ENCODE data around the gene VWA8.

The VWA8 gene

DNA sequence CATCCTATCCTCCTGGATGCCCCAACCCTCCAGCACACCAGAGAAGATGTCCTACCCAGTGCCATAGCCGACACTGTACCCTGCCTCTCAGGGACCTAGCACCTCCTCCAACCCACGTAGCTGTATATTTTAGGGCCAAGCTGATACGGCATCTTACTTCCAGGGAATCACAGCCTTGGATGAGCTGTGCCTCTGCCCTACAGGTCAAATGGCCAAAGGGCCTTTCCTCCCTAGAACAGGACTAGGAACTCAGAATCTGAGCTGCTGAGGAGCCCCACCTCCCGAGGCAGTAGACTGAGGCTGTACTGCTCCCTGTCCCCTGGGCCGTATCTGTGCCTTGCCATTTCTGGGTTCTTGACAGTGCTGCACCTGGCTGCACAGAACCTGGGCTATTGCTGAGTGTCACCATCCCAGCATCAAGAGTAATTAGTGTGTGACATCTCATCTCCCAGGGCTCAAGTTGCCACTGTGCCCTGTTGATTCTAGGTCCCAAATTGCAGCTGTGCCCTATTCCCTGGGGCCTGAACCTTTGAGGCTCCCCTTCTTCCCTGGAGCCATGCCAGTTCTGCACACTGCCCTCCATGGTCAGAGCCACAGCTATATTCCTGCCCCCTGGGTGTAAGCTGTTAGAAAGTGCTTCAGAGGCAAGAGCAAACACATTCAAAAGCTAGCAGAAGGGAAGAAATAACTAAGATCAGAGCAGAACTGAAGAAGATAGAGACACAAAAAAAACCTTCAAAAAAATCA lies 41.0 kb downstream of the VWA8 start:
- no peak for DNase-seq (ENCODE audit: low read depth)
- TF ChIP-seq, protein P1, sequence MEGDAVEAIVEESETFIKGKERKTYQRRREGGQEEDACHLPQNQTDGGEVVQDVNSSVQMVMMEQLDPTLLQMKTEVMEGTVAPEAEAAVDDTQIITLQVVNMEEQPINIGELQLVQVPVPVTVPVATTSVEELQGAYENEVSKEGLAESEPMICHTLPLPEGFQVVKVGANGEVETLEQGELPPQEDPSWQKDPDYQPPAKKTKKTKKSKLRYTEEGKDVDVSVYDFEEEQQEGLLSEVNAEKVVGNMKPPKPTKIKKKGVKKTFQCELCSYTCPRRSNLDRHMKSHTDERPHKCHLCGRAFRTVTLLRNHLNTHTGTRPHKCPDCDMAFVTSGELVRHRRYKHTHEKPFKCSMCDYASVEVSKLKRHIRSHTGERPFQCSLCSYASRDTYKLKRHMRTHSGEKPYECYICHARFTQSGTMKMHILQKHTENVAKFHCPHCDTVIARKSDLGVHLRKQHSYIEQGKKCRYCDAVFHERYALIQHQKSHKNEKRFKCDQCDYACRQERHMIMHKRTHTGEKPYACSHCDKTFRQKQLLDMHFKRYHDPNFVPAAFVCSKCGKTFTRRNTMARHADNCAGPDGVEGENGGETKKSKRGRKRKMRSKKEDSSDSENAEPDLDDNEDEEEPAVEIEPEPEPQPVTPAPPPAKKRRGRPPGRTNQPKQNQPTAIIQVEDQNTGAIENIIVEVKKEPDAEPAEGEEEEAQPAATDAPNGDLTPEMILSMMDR (IDR thresholded peaks at IDR 0.05; ENCODE audit: control insufficient read depth, extremely low read depth, insufficient read depth): no peak
- no peak overlapping the region for H3K4me3 ChIP-seq (ENCODE audit: low read depth, low read length)

DNA sequence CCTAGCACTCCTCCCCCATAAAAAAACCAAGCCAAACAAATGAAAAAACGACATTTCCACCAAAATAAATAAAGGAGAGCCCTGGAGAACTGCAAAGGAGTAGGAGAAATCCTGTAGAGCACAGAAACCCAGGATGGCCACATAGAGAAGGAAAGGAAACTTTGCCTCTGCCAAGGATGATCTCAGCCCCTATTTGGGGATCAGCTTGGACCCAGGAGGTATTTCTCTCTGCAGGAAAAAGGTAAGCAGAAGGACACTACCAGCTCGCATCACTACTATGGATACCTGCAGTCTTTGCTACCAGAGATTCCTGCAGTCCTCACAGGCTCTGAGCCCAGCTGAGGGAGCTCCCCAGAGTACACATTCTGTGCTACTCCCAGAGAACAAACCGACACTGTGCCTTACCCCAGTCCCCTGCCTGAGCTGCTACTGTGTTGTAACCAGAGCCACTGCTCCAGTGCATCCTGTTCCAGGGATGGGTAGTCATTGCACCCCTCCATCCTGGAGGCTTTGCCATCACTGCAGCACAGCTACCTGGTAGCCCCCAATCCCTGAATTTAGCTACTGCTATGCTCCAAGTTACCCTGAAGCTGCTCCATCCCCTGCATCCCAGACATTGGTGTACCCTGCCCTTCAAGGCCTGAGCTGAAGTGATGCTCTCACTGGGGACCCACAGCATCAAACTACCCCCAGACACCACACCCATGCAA lies 41.7 kb downstream of the VWA8 start:
- TF ChIP-seq, protein P1 (IDR thresholded peaks at IDR 0.05; ENCODE audit: control insufficient read depth, extremely low read depth, insufficient read depth): no peak
- H3K4me3 ChIP-seq (ENCODE audit: low read depth, low read length): no peak overlapping the region
- no peak for DNase-seq (ENCODE audit: low read depth)

DNA sequence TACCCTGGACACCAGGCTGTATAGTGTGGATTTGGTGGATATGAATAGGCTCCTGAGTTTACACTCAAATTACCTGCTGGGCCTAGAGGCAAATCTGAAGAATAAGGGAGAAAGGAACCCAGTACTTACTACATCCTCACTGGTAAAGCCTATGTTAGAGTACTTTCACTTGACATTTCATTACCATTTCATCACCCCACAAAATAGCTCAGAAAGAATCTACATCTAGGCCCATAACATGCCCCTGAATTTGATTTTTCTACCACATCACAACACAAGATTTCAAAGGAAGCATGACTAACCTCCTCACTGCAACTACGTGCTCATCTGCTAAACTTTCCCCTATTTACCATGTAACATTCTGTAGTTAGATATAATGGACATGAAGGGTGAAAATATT lies 43.3 kb downstream of the VWA8 start:
- no peak for DNase-seq (ENCODE audit: low read depth)
- H3K4me3 ChIP-seq (ENCODE audit: low read depth, low read length): no peak overlapping the region

DNA sequence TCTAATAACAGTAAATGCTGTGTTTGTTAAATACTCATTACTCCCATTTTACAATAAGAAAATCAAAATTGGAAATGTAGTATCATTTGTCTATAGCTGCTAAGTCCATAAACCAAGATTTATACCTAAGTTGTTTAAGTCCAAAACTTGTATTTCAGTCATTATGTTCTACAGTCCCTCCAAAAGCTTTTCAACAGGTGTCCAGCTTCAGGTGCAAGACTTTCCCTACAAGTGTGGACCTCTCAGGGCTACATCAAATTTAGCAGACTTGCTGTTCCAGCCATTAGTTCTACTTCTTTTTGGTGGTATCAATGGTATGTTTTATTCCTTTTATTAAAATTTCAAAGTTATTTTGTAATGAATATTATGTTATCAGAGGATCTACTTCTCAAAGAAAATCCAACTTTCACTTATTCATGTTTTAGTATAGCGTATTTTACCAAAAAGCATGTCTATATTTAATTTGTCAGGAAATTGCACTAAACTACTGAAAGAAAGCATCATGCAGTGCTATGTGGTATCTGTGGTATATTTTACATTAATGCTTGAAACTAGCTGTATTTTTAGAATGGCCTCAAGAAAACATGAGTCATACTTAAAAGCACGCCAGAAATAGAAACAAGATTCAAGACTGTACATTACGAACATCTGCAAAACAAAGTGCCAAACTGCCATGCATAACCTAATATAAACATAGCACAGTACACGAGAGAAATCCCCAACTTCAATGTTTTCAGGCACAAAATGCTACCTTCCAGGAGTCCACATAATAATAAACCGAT lies 44.5 kb downstream of the VWA8 start:
- TF ChIP-seq, protein P1 (IDR thresholded peaks at IDR 0.05; ENCODE audit: control insufficient read depth, extremely low read depth, insufficient read depth): no peak
- DNase-seq (ENCODE audit: low read depth): no peak
- H3K4me3 ChIP-seq (ENCODE audit: low read depth, low read length): no peak overlapping the region

More for the DNA sequence above, 43.3 kb downstream of the VWA8 start:
- TF ChIP-seq, protein P1 (IDR thresholded peaks at IDR 0.05; ENCODE audit: control insufficient read depth, extremely low read depth, insufficient read depth): no peak

DNA sequence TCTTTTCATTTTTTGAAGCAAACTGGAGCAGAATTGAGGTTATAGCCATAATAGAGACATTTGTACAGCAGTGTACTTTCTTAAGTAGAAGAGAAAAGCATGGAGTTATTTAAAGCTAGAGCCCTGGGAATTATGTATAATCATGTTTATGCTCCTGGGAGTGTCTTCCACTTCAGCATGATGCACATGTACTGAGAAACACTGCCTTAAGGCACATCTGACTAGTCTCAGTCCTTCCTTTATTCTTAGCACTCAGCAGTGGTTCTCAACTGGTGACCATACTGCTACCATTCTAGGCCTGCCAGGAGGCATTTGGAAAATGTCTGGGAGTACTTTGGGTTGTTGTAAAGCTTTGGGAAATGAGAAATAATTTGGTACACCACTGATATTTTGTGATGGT lies 45.8 kb downstream of the VWA8 start:
- no peak for DNase-seq (ENCODE audit: low read depth)
- TF ChIP-seq, protein P1 (IDR thresholded peaks at IDR 0.05; ENCODE audit: control insufficient read depth, extremely low read depth, insufficient read depth): no peak
- no peak overlapping the region for H3K4me3 ChIP-seq (ENCODE audit: low read depth, low read length)

DNA sequence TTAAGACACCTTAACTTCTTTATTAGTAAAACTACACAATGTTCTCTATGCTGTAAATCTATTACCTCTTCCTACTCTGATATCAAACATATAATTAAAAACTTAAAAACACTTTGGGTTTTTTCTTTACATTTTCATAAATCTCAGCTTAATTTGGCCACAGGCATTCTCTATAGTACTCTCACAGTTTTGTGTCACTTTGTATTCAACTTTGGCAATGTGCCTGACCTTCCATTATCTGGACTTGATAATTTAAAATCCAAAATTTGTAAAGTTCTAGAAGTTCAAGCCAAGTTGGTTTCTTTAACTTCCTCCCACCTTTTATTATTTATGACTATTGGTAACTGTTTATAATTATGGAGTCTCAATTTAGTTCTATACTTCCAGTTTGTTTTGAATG lies 46.4 kb downstream of the VWA8 start:
- H3K4me3 ChIP-seq (ENCODE audit: low read depth, low read length): no peak overlapping the region
- no peak for DNase-seq (ENCODE audit: low read depth)

More for the DNA sequence above, 46.4 kb downstream of the VWA8 start:
- TF ChIP-seq, protein P1 (IDR thresholded peaks at IDR 0.05; ENCODE audit: control insufficient read depth, extremely low read depth, insufficient read depth): no peak

All from LNCaP clone FGC (cell line).